BLaER1 (cell line): ENCODE measurements around the gene OAT.
"Not testable (repeated sequence)": the region's sequence is repeated elsewhere in the genome, so short reads cannot be mapped to it uniquely, and the experiment has no call there.

ENCODE experiments used
- H3K27ac ChIP-seq: shearing (Covaris generic); formaldehyde crosslinking; 2 replicates; pipeline ENCODE4 v1.8.1; 2022
- H3K27me3 ChIP-seq: shearing (Covaris generic); formaldehyde crosslinking; 2 replicates; pipeline ENCODE4 v1.8.1; 2022
- H3K36me3 ChIP-seq: shearing (Covaris generic); formaldehyde crosslinking; 2 replicates; pipeline ENCODE4 v1.8.1; 2022
- H3K4me1 ChIP-seq: shearing (Covaris generic); formaldehyde crosslinking; 2 replicates; pipeline ENCODE4 v1.8.1; 2022
- H3K4me2 ChIP-seq: shearing (Covaris generic); formaldehyde crosslinking; 2 replicates; pipeline ENCODE4 v1.8.1; 2022
- H3K4me3 ChIP-seq: shearing (Covaris generic); formaldehyde crosslinking; 2 replicates; pipeline ENCODE4 v1.8.1; 2022
- H3K9ac ChIP-seq: shearing (Covaris generic); formaldehyde crosslinking; 2 replicates; pipeline ENCODE4 v1.8.1; 2022
- H3K9me3 ChIP-seq: shearing (Covaris generic); formaldehyde crosslinking; 2 replicates; pipeline ENCODE4 v1.8.1; 2022
- H4K20me1 ChIP-seq: shearing (Covaris generic); formaldehyde crosslinking; 2 replicates; pipeline ENCODE4 v1.8.1; 2022
- Cebpa-rat ChIP-seq: shearing (Covaris generic); IDR thresholded peaks from 2 replicates; pipeline ENCODE4 v1.8.1; 2022

The OAT gene

GRCh38 chr10:124374535-124375352 lies 44.0 kb downstream of the OAT start:
- Histone ChIP-seq H3K9ac (no peak overlapping the region), H3K4me3 (no peak overlapping the region; the same call in 1 of the 2 replicates), H3K9me3 (peaks cover 15% of the 10 kb centered on the region), H3K36me3 (no peaks in the 10 kb centered on the region), H3K4me2 (peak overlapping the region; percentile 74), H3K27me3 (no peaks in the 10 kb centered on the region), H3K4me1 (peaks cover 70% of the 10 kb centered on the region), H3K27ac (peak overlapping the region; percentile 14; the same call in 1 of the 2 replicates), H4K20me1 (no peaks in the 10 kb centered on the region)
- no peak for TF ChIP-seq Cebpa-rat

GRCh38 chr10:124372899-124373298 lies 45.8 kb downstream of the OAT start:
- H4K20me1 ChIP-seq = no peaks in the 10 kb centered on the region
- no peak overlapping the region; the same call in 1 of the 2 replicates for H3K4me2 ChIP-seq
- peaks cover 15% of the 10 kb centered on the region for H3K9me3 ChIP-seq
- no peak overlapping the region for H3K4me3 ChIP-seq
- peaks cover 82% of the 10 kb centered on the region for H3K4me1 ChIP-seq
- TF ChIP-seq Cebpa-rat = no peak
- H3K27ac ChIP-seq = no peak overlapping the region
- H3K9ac ChIP-seq = no peak overlapping the region
- H3K36me3 ChIP-seq = no peaks in the 10 kb centered on the region
- H3K27me3 ChIP-seq = no peaks in the 10 kb centered on the region

- 0 out of 2 replicates have a peak overlapping the region, but pooled peaks have one; percentile 43 for H3K4me3 ChIP-seq
Observed at GRCh38 chr10:124370426-124370825, 48.3 kb downstream of the OAT start.

GRCh38 chr10:124369986-124370385 lies 48.7 kb downstream of the OAT start:
- TF ChIP-seq Cebpa-rat = no peak
- peaks cover 15% of the 10 kb centered on the region for H3K9me3 ChIP-seq
- H3K4me2 ChIP-seq = peak overlapping the region; percentile 96
- H3K4me3 ChIP-seq = no peak overlapping the region
- H3K4me1 ChIP-seq = peaks cover 89% of the 10 kb centered on the region
- no peaks in the 10 kb centered on the region for H3K27me3 ChIP-seq
- no peaks in the 10 kb centered on the region for H4K20me1 ChIP-seq
- H3K36me3 ChIP-seq = no peaks in the 10 kb centered on the region
- no peak overlapping the region; the same call in 1 of the 2 replicates for H3K9ac ChIP-seq
- peak overlapping the region; percentile 65; the same call in 1 of the 2 replicates for H3K27ac ChIP-seq

More at GRCh38 chr10:124370426-124370825, 48.3 kb downstream of the OAT start:
- H3K27ac ChIP-seq = peak overlapping the region; percentile 65
- H3K4me2 ChIP-seq = peak overlapping the region; percentile 96
- peak overlapping the region; percentile 21 for H3K9ac ChIP-seq
- H3K4me1 ChIP-seq = peaks cover 89% of the 10 kb centered on the region
- no peaks in the 10 kb centered on the region for H3K36me3 ChIP-seq
- no peak for TF ChIP-seq Cebpa-rat
- no peaks in the 10 kb centered on the region for H3K27me3 ChIP-seq
- peaks cover 15% of the 10 kb centered on the region for H3K9me3 ChIP-seq
- H4K20me1 ChIP-seq = no peaks in the 10 kb centered on the region

GRCh38 chr10:124369533-124369932 lies 49.2 kb downstream of the OAT start:
- not testable (repeated sequence) for H3K27me3 ChIP-seq, H4K20me1 ChIP-seq, H3K4me3 ChIP-seq, H3K36me3 ChIP-seq, H3K9ac ChIP-seq
- peak overlapping the region; percentile 96 for H3K4me2 ChIP-seq
- H3K9me3 ChIP-seq = peaks cover 15% of the 10 kb centered on the region
- peaks cover 89% of the 10 kb centered on the region for H3K4me1 ChIP-seq
- H3K27ac ChIP-seq = peak overlapping the region; percentile 65; the same call in 1 of the 2 replicates

GRCh38 chr10:124369066-124369465 lies 49.7 kb downstream of the OAT start:
- Histone ChIP-seq H3K9ac (no peak overlapping the region), H3K4me1 (peaks cover 86% of the 10 kb centered on the region), H3K36me3 (no peaks in the 10 kb centered on the region), H3K9me3 (peaks cover 15% of the 10 kb centered on the region), H3K4me3 (no peak overlapping the region), H3K4me2 (peak overlapping the region; percentile 96), H4K20me1 (no peaks in the 10 kb centered on the region), H3K27ac (peak overlapping the region; percentile 90; the same call in 1 of the 2 replicates), H3K27me3 (no peaks in the 10 kb centered on the region)
- TF ChIP-seq Cebpa-rat = no peak

GRCh38 chr10:124367936-124368335 lies 50.8 kb downstream of the OAT start:
- TF ChIP-seq Cebpa-rat = no peak
- H4K20me1 ChIP-seq = no peaks in the 10 kb centered on the region
- H3K4me3 ChIP-seq = peak overlapping the region; percentile 42; the same call in 1 of the 2 replicates
- H3K4me1 ChIP-seq = peaks cover 76% of the 10 kb centered on the region
- H3K9ac ChIP-seq = peak overlapping the region; percentile 70
- peak overlapping the region; percentile 90 for H3K27ac ChIP-seq
- H3K9me3 ChIP-seq = peaks cover 15% of the 10 kb centered on the region
- H3K36me3 ChIP-seq = no peaks in the 10 kb centered on the region
- no peaks in the 10 kb centered on the region for H3K27me3 ChIP-seq
- peak overlapping the region; percentile 96 for H3K4me2 ChIP-seq

GRCh38 chr10:124367414-124367813 lies 51.3 kb downstream of the OAT start:
- H3K27ac ChIP-seq = peak overlapping the region; percentile 90
- H3K4me1 ChIP-seq = peaks cover 79% of the 10 kb centered on the region
- peak overlapping the region; percentile 70 for H3K9ac ChIP-seq
- H3K36me3 ChIP-seq = no peaks in the 10 kb centered on the region
- peak overlapping the region; percentile 96 for H3K4me2 ChIP-seq
- H3K4me3 ChIP-seq = peak overlapping the region; percentile 42
- H3K9me3 ChIP-seq = peaks cover 12% of the 10 kb centered on the region
- no peak for TF ChIP-seq Cebpa-rat
- no peaks in the 10 kb centered on the region for H4K20me1 ChIP-seq
- H3K27me3 ChIP-seq = no peaks in the 10 kb centered on the region

- H3K4me3 ChIP-seq = peak overlapping the region; percentile 42
- H3K27me3 ChIP-seq = no peaks in the 10 kb centered on the region
- no peaks in the 10 kb centered on the region for H4K20me1 ChIP-seq
- TF ChIP-seq Cebpa-rat = no peak
- H3K9ac ChIP-seq = peak overlapping the region; percentile 70
- peaks cover 83% of the 10 kb centered on the region for H3K4me1 ChIP-seq
- peak overlapping the region; percentile 96 for H3K4me2 ChIP-seq
- H3K36me3 ChIP-seq = no peaks in the 10 kb centered on the region
- H3K27ac ChIP-seq = peak overlapping the region; percentile 90
- H3K9me3 ChIP-seq = peaks cover 6% of the 10 kb centered on the region
Observed at GRCh38 chr10:124366825-124367224, 51.9 kb downstream of the OAT start.

GRCh38 chr10:124366343-124366742 lies 52.4 kb downstream of the OAT start:
- Histone ChIP-seq H3K9ac (peak overlapping the region; percentile 70; the same call in 1 of the 2 replicates), H3K27ac (peak overlapping the region; percentile 90), H3K27me3 (no peaks in the 10 kb centered on the region), H3K9me3 (peaks cover 2% of the 10 kb centered on the region), H4K20me1 (no peaks in the 10 kb centered on the region), H3K4me3 (no peak overlapping the region; the same call in 1 of the 2 replicates), H3K36me3 (no peaks in the 10 kb centered on the region), H3K4me2 (peak overlapping the region; percentile 96), H3K4me1 (peaks cover 78% of the 10 kb centered on the region)
- TF ChIP-seq Cebpa-rat = no peak
